Measurements from ENCODE around the gene CNGA2.
A peak's percentile ranks its signal among the peaks of the same experiment; 100 is the strongest.

The CNGA2 gene

GRCh38 chrX:151750511-151750910 is 16.0 kb downstream of the CNGA2 start:
- no peaks in the 10 kb centered on the region for H3K4me1 ChIP-seq
- DNase-seq: no peak
- TF ChIP-seq CTCF (IDR thresholded peaks at IDR 0.05; ENCODE audit: low read depth, low read length): no peak
- H3K9me3 ChIP-seq: no peaks in the 10 kb centered on the region
- H3K36me3 ChIP-seq: no peaks in the 10 kb centered on the region
- no peak overlapping the region for H3K4me3 ChIP-seq (ENCODE audit: low read depth, low read length)
- no peaks in the 10 kb centered on the region for H3K27me3 ChIP-seq

- H3K9me3 ChIP-seq: no peaks in the 10 kb centered on the region
- TF ChIP-seq CTCF (IDR thresholded peaks at IDR 0.05; ENCODE audit: low read depth, low read length): no peak
- H3K4me1 ChIP-seq: no peaks in the 10 kb centered on the region
These were observed 18.3 kb downstream of the CNGA2 start for GRCh38 chrX:151752847-151753246.

GRCh38 chrX:151753313-151754046 is 18.9 kb downstream of the CNGA2 start:
- Histone ChIP-seq H3K9me3 (no peaks in the 10 kb centered on the region), H3K36me3 (no peaks in the 10 kb centered on the region), H3K4me1 (no peaks in the 10 kb centered on the region), H3K27me3 (no peaks in the 10 kb centered on the region), H3K4me3 (ENCODE audit: low read depth, low read length) (no peak overlapping the region)
- peak; percentile 25 for DNase-seq
- TF ChIP-seq CTCF (IDR thresholded peaks at IDR 0.05; ENCODE audit: low read depth, low read length): peak; percentile 37

More at GRCh38 chrX:151752847-151753246, 18.3 kb downstream of the CNGA2 start:
- DNase-seq: no peak
- H3K27me3 ChIP-seq: no peaks in the 10 kb centered on the region
- H3K36me3 ChIP-seq: no peaks in the 10 kb centered on the region
- no peak overlapping the region for H3K4me3 ChIP-seq (ENCODE audit: low read depth, low read length)

GRCh38 chrX:151754047-151754429 is 19.5 kb downstream of the CNGA2 start:
- Histone ChIP-seq H3K36me3 (no peaks in the 10 kb centered on the region), H3K27me3 (no peaks in the 10 kb centered on the region), H3K4me1 (no peaks in the 10 kb centered on the region), H3K4me3 (ENCODE audit: low read depth, low read length) (no peak overlapping the region), H3K9me3 (no peaks in the 10 kb centered on the region)
- no peak for DNase-seq
- no peak for TF ChIP-seq CTCF (IDR thresholded peaks at IDR 0.05; ENCODE audit: low read depth, low read length)

GRCh38 chrX:151754641-151755215 is 20.2 kb downstream of the CNGA2 start:
- DNase-seq: no peak
- H3K27me3 ChIP-seq: no peaks in the 10 kb centered on the region
- no peak for TF ChIP-seq CTCF (IDR thresholded peaks at IDR 0.05; ENCODE audit: low read depth, low read length)
- H3K9me3 ChIP-seq: no peaks in the 10 kb centered on the region
- H3K4me3 ChIP-seq (ENCODE audit: low read depth, low read length): no peak overlapping the region
- no peaks in the 10 kb centered on the region for H3K4me1 ChIP-seq
- no peaks in the 10 kb centered on the region for H3K36me3 ChIP-seq

GRCh38 chrX:151759041-151759708 is 24.6 kb downstream of the CNGA2 start:
- no peak for TF ChIP-seq CTCF (IDR thresholded peaks at IDR 0.05; ENCODE audit: low read depth, low read length)
- DNase-seq: no peak
- H3K4me1 ChIP-seq: no peaks in the 10 kb centered on the region
- no peak overlapping the region for H3K4me3 ChIP-seq (ENCODE audit: low read depth, low read length)
- H3K27me3 ChIP-seq: no peaks in the 10 kb centered on the region
- H3K36me3 ChIP-seq: no peaks in the 10 kb centered on the region
- H3K9me3 ChIP-seq: no peaks in the 10 kb centered on the region
